Hepatic stellate cell (primary cell): Measurements from ENCODE around the gene AIFM2.
"Not testable (repeated sequence)": the region's sequence is repeated elsewhere in the genome, so short reads cannot be mapped to it uniquely, and the experiment has no call there.

Experiments
- DNase-seq: peaks from one replicate; pipeline ENCODE4 v3.0.0; 2011; ENCODE audit warnings: low spot score

Gene AIFM2

GRCh38 chr10:70093335-70093944 lies 39.2 kb downstream of the AIFM2 start:
- DNase-seq, result no peak

DNA sequence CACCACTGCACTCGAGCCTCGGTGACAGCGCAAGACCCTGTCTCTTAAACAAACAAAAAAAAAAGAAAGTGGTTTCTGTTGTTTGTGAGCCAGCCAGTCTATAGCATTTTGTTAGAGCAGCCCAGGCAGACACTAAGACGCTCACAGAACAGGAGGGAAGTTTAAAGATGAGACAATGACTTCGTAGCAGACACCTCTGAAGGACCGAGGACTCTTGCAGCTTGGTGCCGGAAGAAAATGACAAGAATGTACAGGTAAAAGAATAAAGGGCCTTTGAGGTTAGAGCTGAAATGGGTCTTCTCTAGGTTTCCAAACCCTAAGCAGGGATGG lies 40.3 kb downstream of the AIFM2 start:
- no peak for DNase-seq

DNA sequence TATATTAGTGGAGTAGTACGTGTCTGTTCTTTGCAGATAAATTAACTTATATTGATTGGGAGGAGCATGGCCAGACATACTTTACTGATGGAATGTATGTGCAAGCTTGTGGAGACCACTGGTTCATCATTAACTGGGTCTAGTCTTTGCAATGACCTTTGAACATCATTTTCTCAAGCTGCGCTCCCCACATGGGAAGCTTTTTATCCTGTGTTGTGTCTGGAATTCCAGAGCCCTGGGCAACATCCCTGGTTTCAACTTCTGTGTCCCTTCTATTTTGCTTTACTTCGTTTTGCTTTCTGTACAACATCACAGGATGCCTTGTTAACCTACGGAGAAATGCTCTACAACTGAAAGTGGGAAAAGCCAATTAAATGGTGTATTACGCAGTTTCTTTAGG lies 41.7 kb downstream of the AIFM2 start:
- DNase-seq, result no peak

DNA sequence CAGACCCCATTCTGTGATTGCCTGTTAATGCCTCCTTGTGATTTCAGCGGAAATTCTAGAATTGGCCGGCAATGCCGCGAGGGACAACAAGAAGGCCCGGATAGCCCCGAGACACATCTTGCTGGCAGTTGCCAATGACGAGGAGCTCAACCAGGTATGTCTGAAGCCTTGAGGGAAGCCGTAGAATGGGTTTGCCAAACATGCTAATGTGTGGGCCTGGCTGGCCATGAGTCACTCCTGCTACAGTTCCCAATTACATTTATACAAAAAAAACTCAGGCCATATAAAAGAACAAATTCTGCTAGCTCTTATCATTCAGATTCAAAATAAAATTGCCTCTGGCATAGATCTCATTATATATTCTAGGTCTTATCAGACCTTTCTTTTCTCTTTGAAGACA lies 42.6 kb downstream of the AIFM2 start:
- DNase-seq, result no peak

- DNase-seq, result no peak
These were observed 44.3 kb downstream of the AIFM2 start for GRCh38 chr10:70088308-70088698.

GRCh38 chr10:70087616-70088307 lies 44.9 kb downstream of the AIFM2 start:
- DNase-seq, result no peak

DNA sequence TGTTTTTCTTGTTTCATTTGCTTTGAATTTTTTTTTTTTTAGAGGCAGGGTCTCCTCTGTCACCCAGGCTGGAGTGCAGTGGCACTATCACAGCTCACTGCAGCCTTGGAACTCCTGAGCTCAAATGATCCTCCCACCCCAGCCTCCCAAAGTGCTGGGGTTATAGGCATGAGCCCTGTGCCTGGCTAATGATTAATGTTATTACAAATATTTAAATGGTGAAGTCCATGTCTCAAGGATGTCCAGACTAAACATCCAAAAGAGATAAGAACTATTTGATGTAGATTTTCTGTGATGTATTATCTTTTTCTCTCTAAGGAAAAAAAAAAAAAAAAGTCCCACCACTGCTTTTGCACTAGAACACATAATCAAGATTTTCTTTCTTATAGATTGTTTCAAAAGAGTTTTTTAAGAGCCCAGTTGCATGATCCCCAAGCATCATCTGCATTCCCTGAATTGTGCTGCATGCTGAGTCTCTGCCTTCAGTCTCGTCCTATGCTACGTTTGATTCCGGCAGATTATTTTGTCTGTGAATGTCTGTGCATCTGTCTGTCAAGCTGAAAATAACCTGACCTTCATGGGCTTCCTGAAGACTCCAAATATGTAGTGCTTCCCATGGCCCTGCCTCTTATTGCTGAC lies 46.5 kb downstream of the AIFM2 start:
- DNase-seq, result no peak

- no peak for DNase-seq
These were observed 48.4 kb downstream of the AIFM2 start for GRCh38 chr10:70084189-70084588.

DNA sequence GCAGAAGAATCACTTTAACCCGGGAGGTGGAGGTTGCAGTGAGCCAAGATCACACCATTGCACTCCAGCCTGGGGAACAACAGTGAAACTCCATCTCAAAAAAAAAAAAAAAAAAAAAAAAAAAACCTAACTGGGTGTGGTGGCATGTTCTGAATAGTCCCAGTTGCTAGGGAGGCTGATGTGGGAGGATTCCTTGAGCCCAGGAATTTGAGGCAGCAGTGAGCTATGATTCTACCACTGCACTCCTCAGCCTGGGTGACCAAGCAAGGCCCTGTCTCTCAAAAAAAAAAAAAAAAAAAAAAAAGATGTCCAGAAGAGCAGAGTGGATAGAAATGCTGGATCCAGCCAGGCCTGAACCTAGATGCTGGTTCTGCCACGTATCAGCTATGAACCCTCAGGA lies 51.8 kb downstream of the AIFM2 start:
- not testable (repeated sequence) for DNase-seq

DNA sequence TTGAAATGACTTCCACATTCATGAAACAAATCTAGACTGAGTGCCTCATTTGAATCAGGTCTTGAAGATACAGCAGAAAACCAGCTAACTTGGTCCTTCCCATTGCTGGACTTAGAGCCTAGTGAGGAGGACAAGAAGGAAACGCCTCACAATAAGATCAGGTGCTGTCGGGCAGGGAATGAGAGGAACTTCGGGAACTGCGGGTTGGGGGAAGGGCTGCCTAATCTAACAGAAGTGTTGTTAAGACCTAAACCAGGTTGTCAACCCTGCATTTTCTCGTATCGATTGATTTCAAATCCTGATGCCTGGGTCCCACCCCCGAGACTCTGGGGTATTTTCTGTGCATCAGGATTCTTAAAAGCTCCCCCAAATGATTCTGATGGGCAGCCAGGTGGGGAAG lies 53.7 kb downstream of the AIFM2 start:
- no peak for DNase-seq

DNA sequence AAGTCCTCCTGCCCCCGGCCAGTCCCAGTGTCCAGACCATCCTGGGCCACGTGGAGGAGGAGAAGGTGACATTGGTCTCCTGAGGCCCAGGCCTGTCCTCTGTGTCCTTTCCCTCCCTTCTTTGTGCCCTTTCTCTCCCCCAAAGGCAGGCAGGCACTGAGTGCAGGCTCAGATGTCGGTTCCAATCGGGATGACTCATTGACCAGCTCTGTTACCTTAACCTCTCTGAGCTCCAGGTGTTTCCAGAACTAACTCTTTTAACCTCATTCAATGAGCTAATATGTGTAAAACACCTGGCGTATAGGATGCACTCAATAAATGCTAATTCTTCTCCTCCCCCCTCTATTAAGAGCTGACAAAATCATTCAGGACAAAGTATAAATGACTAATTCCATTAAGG lies 54.3 kb downstream of the AIFM2 start:
- no peak for DNase-seq

GRCh38 chr10:70074971-70075370 lies 57.7 kb downstream of the AIFM2 start:
- DNase-seq, result no peak

- no peak for DNase-seq
These were observed 58.5 kb downstream of the AIFM2 start for GRCh38 chr10:70074165-70074564.

- DNase-seq, result no peak
These were observed 61.8 kb downstream of the AIFM2 start for GRCh38 chr10:70070834-70071233.

DNA sequence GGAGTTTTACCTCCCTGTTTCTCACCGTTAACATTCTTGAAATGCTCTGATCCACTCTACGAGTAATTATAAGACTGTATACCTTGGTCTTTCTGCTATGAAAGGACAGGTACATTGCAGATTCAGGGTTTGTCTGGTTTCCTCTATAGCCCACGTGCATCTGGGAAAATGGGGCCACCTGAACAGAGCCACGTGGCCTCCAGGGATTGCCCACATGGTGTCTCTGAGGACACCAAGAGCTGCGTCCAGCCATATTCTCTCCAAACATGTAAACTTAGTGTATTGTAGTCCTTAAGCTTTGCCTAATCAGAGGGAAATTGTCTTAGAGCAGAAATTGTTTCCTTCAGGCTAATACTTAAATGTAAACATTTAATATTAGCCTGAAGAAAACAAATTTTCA lies 63.3 kb downstream of the AIFM2 start:
- DNase-seq, result no peak

DNA sequence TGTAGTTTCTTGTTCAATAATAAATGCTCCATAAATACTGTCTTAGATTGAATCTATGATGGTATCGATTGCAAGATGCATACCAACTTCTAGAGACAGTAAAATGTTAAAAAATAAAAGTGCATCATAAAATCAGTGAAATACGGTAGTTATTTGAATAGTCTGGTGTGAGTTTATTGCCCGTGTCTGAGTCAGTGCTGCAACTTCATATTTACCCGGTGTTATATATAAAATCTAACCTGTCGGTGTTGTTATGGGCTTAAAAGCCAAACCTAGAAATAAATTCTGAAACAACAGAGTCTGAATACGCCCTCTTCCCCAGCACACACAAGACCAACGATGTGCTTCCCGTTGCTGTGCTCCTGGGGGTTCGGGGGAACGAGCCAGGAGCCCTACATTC lies 63.7 kb downstream of the AIFM2 start:
- DNase-seq, result no peak

GRCh38 chr10:70067586-70067985 lies 65.0 kb downstream of the AIFM2 start:
- no peak for DNase-seq

DNA sequence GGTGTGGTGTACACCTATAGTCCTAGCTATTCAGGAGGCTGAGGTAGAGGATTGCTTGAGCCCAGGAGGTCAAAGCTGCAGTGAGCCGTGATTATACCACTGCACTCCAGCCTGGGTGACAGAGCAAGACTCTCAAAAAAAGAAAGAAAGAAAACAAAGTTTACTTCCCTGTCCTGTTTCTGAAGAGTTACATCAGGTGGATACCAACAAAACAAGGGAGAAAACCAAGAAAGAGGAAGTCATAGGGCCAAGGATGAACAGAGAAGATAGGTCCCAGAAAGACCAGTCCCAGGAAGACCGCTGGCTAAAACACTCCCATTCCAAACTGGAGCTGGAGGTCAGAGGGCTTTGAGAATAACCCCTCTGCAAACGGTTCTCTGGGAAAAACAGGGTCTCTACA lies 66.4 kb downstream of the AIFM2 start:
- DNase-seq, result no peak

DNA sequence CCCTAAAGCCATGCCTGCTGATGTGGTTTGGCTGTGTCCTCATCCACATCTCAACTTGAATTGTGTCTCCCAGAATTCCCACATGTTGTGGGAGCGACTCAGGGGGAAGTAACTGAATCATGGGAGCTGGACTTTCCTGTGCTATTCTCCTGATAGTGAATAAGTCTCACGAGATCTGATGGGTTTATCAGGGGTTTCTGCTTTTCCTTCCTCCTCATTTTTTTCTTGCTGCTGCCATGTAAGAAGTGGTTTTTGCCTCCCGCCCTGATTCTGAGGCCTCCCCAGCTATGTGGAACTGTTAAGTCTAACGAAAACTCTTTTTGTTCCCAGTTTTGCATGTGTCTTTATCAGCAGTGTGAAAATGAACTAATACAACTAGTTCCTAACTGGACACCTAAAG lies 68.1 kb downstream of the AIFM2 start:
- no peak for DNase-seq

DNA sequence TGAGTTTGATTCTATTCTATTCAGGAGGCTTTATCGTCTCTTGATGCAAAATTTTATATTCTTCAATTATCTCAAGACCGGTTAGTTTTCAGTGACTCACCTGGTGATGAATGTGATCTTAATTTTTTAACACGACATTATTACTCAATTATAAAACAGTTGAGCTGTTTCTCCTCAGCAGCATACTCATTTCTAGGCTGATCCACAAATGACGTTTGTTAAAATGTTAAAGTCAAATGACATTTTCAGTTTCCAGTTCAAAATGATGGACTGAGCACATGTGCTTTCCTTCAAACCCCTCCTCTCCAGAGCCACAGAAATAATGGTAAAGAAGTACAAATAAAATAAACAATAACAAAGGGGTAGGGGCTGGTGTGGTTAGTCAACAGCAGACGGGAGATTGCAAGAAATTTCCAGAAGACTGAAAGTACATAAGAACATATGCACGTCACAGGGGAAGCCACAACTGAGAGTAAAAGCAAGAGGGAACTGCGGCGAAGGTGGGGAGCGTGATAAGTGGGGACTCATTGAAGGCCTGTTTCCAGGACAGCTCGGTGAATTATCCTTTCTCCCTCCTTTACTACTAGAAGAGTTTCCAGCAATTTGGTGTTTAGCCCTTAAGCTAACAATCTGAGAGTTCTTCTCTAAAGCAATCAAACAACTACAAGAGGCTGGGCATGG lies 69.1 kb downstream of the AIFM2 start:
- no peak for DNase-seq
